ENCODE data around the gene RAP1GAP. TPM values are rescaled to one million over a fixed set of nuclear protein-coding genes. Genes with fewer than 3 reads are reported as not detected.
A peak's percentile ranks its signal among the peaks of the same experiment; 100 is the strongest.

The RAP1GAP gene
- total RNA-seq, 2 experiments from 2014 or later, result 0.12 to 0.29 TPM

DNA sequence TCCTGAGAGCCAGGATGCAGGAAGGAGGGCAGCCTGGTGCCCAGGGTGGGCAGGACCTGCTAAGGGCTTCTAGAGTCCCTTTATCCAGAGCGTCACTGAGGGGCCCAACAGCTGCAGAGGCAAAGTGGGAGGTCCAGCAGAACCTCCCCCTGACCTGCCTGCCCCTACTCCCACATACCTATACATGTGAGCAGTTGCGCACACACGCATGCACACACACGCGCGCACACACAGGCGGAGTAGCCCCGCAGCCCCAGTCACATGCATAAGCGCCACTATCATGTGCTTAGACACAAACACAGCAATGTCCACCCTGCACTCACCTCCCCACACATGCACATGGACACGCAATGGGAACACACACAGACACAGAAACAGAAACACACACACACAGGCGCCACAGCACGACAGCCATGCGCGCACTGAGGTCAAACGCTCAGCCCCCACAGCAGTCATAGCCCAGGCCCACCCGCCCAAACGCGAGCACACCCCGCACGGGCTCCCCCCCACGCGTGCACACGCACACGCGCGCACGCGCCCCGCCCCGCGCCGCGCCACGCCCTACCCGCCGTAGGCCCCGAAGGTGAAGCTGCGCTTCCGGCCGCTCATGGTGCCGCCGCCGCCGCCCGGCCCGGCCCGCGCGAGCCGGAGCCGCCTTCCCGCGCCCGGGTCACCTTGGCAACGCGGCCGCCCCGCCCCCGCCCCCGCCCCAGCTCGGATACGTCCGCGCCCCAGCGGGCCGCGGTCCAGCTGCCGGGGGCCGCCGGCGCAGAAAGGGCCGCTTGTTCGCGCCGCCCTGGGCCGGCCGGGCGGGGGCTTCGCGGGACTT is 17.7 kb downstream of the RAP1GAP start:
- ATAC-seq (peak; percentile 81), DNase-seq (no peak)
- peaks cover 9% of the 10 kb centered on the region for H3K4me1 Mint-ChIP-seq
- H3K4me3 Mint-ChIP-seq, result peak overlapping the region; percentile 79
- H3K9me3 Mint-ChIP-seq (ENCODE audit: low read depth), result no peaks in the 10 kb centered on the region
- CTCF ChIA-PET, result interaction anchor here (1.0 kb wide), 1 partner anchor 9 kb away, joined by 4 read pairs; no protein-coding TSS in a partner anchor
- H3K36me3 Mint-ChIP-seq, result no peaks in the 10 kb centered on the region
- no peak overlapping the region for H3K27ac Mint-ChIP-seq
- H3K27me3 Mint-ChIP-seq, result peaks cover 35% of the 10 kb centered on the region

DNA sequence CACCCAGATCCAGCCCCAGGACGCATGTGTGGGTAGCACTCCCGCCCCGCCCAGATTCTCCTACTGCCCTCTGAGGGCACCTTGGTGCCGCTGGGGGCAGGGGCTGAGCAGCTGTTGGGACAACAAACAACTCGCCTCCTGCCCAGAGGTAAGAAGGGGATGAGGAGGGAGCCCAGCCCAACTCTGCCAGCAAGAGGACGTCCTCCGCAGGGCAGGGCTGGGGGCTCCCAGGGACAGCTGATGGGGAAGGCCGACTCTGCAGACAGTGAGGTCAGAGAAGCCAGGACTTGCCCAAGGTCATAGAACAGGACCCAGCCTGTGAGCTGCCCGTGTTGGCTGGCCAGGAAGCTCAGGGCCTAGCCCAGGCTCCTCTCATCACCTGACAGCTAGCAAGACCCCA is 18.8 kb downstream of the RAP1GAP start:
- peaks cover 9% of the 10 kb centered on the region for H3K4me1 Mint-ChIP-seq

GRCh38 chr1:21649315-21649714 is 19.8 kb downstream of the RAP1GAP start:
- Mint-ChIP-seq H3K36me3 (no peaks in the 10 kb centered on the region), H3K4me3 (no peak overlapping the region), H3K27me3 (peaks cover 33% of the 10 kb centered on the region), H3K4me1 (peaks cover 9% of the 10 kb centered on the region), H3K9me3 (ENCODE audit: low read depth) (no peaks in the 10 kb centered on the region), H3K27ac (no peak overlapping the region)
- CTCF ChIA-PET, result interaction anchor here (1.2 kb wide), 1 partner anchor 10 kb away, joined by 4 read pairs; no protein-coding TSS in a partner anchor
- DNase-seq (no peak), ATAC-seq (no peak)

More for the DNA sequence above, 18.8 kb downstream of the RAP1GAP start:
- no peaks in the 10 kb centered on the region for H3K9me3 Mint-ChIP-seq (ENCODE audit: low read depth)
- no peak for DNase-seq
- no peak overlapping the region for H3K27ac Mint-ChIP-seq
- no peaks in the 10 kb centered on the region for H3K36me3 Mint-ChIP-seq
- H3K27me3 Mint-ChIP-seq, result peaks cover 35% of the 10 kb centered on the region
- no peak for ATAC-seq
- no peak overlapping the region for H3K4me3 Mint-ChIP-seq
- CTCF ChIA-PET, result no interaction called here

DNA sequence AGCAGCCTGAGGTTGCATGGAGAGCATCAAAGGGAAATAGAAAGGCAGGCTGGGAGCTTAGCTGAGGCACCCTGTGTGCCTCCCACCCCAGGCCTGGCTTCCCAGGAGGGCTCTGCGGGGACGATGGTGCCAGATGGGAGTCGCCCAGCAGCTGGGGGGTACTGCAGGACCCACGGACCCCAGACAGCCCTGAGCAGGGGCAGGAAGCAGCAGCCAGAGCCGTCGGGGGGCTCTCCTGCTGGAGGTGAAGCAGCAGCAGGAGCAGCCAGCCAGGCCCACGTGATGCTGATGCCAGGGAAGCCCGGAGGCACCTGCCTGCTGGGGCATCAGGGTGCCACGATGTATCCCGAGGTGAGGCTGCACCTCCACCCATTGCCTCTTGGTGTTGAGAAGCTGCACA is 20.4 kb downstream of the RAP1GAP start:
- Mint-ChIP-seq H3K27ac (no peak overlapping the region), H3K4me3 (no peak overlapping the region), H3K4me1 (peaks cover 9% of the 10 kb centered on the region), H3K27me3 (peaks cover 30% of the 10 kb centered on the region), H3K9me3 (ENCODE audit: low read depth) (no peaks in the 10 kb centered on the region), H3K36me3 (no peaks in the 10 kb centered on the region)
- ATAC-seq (no peak), DNase-seq (no peak)
- CTCF ChIA-PET, result interaction anchor here (1.2 kb wide), 1 partner anchor 10 kb away, joined by 4 read pairs; no protein-coding TSS in a partner anchor

- ATAC-seq, result no peak
- CTCF ChIA-PET, result interaction anchor here (1.9 kb wide), 1 partner anchor 10 kb away, joined by 7 read pairs; no protein-coding TSS in a partner anchor
- Mint-ChIP-seq H3K4me1 (peaks cover 9% of the 10 kb centered on the region), H3K4me3 (no peak overlapping the region), H3K36me3 (no peaks in the 10 kb centered on the region), H3K27me3 (peaks cover 32% of the 10 kb centered on the region), H3K9me3 (ENCODE audit: low read depth) (no peaks in the 10 kb centered on the region), H3K27ac (no peak overlapping the region)
- no peak for DNase-seq
Observed at GRCh38 chr1:21648352-21648730, 20.8 kb downstream of the RAP1GAP start.

- H3K27ac Mint-ChIP-seq, result no peak overlapping the region
- no peak overlapping the region for H3K4me3 Mint-ChIP-seq
- ATAC-seq (peak; percentile 22), DNase-seq (peak; percentile 66)
- H3K27me3 Mint-ChIP-seq, result peaks cover 26% of the 10 kb centered on the region
- H3K4me1 Mint-ChIP-seq, result peaks cover 9% of the 10 kb centered on the region
- CTCF ChIA-PET, result interaction anchor here (1.9 kb wide), 1 partner anchor 11 kb away, joined by 7 read pairs; no protein-coding TSS in a partner anchor
- no peaks in the 10 kb centered on the region for H3K36me3 Mint-ChIP-seq
- no peaks in the 10 kb centered on the region for H3K9me3 Mint-ChIP-seq (ENCODE audit: low read depth)
Observed at GRCh38 chr1:21647431-21648351, 21.5 kb downstream of the RAP1GAP start.

- DNase-seq, result no peak
- H3K4me1 Mint-ChIP-seq, result no peaks in the 10 kb centered on the region
- no peaks in the 10 kb centered on the region for H3K36me3 Mint-ChIP-seq
- ATAC-seq, result no peak
- no peak overlapping the region for H3K27ac Mint-ChIP-seq
- H3K9me3 Mint-ChIP-seq (ENCODE audit: low read depth), result no peaks in the 10 kb centered on the region
- CTCF ChIA-PET, result interaction anchor here (0.7 kb wide), 1 partner anchor 137 kb away, joined by 3 read pairs; no protein-coding TSS in a partner anchor
- no peak overlapping the region for H3K4me3 Mint-ChIP-seq
- peaks cover 11% of the 10 kb centered on the region for H3K27me3 Mint-ChIP-seq
Observed at GRCh38 chr1:21645550-21645949, 23.6 kb downstream of the RAP1GAP start.

DNA sequence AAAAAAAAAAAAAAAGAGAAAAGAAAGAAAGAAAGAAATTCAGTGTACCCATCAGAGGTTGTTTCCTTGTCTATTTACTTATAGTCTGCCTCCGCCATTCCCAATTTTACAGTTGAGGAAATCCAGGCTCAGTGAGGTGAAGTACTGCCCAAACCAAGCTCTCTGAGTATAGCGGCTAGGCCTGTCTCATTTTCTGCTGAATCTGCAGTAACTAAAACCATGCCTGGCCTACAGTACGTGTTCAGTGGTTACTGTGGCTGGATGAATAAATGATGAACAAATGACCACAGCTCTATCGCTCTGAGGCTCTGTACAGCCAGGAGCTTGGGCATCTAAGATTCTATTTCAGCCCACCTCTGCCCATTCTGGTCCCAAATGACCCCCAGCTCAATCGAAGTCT is 24.3 kb downstream of the RAP1GAP start:
- H3K27me3 Mint-ChIP-seq, result peaks cover 11% of the 10 kb centered on the region
- no peaks in the 10 kb centered on the region for H3K4me1 Mint-ChIP-seq
- H3K4me3 Mint-ChIP-seq, result no peak overlapping the region
- H3K36me3 Mint-ChIP-seq, result no peaks in the 10 kb centered on the region
- H3K27ac Mint-ChIP-seq, result no peak overlapping the region
- H3K9me3 Mint-ChIP-seq (ENCODE audit: low read depth), result no peaks in the 10 kb centered on the region
- DNase-seq (no peak), ATAC-seq (no peak)
- CTCF ChIA-PET, result no interaction called here

- Mint-ChIP-seq H3K9me3 (ENCODE audit: low read depth) (no peaks in the 10 kb centered on the region), H3K4me3 (no peak overlapping the region), H3K36me3 (no peaks in the 10 kb centered on the region), H3K27ac (no peak overlapping the region), H3K27me3 (peaks cover 11% of the 10 kb centered on the region), H3K4me1 (no peaks in the 10 kb centered on the region)
- DNase-seq (no peak), ATAC-seq (no peak)
- CTCF ChIA-PET, result no interaction called here
Observed at GRCh38 chr1:21644348-21644747, 24.8 kb downstream of the RAP1GAP start.

- H3K36me3 Mint-ChIP-seq, result no peaks in the 10 kb centered on the region
- no peak overlapping the region for H3K27ac Mint-ChIP-seq
- CTCF ChIA-PET, result no interaction called here
- H3K9me3 Mint-ChIP-seq (ENCODE audit: low read depth), result no peaks in the 10 kb centered on the region
- H3K4me3 Mint-ChIP-seq, result no peak overlapping the region
- ATAC-seq, result no peak
- H3K4me1 Mint-ChIP-seq, result peaks cover under 1% of the 10 kb centered on the region
- no peak for DNase-seq
- H3K27me3 Mint-ChIP-seq, result peaks cover 9% of the 10 kb centered on the region
Observed at GRCh38 chr1:21643624-21644023, 25.5 kb downstream of the RAP1GAP start.

- DNase-seq (no peak), ATAC-seq (no peak)
- H3K27me3 Mint-ChIP-seq, result peaks cover 6% of the 10 kb centered on the region
- no peaks in the 10 kb centered on the region for H3K36me3 Mint-ChIP-seq
- H3K4me1 Mint-ChIP-seq, result peaks cover 3% of the 10 kb centered on the region
- no peak overlapping the region for H3K27ac Mint-ChIP-seq
- H3K9me3 Mint-ChIP-seq (ENCODE audit: low read depth), result no peaks in the 10 kb centered on the region
- CTCF ChIA-PET, result no interaction called here
- no peak overlapping the region for H3K4me3 Mint-ChIP-seq
Observed at GRCh38 chr1:21641967-21642739, 27.0 kb downstream of the RAP1GAP start.

DNA sequence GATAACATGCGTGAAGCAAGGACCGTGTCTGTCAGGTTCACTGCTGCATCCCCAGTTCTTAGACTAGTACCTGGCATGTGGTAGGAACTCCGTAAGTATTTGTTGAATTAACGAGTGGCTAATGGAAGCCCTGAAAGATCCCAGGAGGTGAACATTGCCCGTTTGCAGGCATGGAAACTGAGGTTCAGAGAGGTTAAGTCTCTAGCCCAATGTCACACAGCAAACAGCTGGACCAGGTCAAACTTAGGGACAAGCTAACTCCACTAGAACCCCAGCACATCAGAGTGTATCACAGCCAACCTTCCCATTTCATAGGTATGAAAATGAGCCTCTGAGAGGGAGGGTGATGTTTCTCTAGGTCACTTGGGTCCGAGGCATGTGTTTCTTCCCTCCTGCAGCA is 27.6 kb downstream of the RAP1GAP start:
- Mint-ChIP-seq H3K27me3 (peaks cover 6% of the 10 kb centered on the region), H3K4me3 (no peak overlapping the region), H3K27ac (no peak overlapping the region), H3K4me1 (peaks cover 3% of the 10 kb centered on the region), H3K9me3 (ENCODE audit: low read depth) (no peaks in the 10 kb centered on the region), H3K36me3 (no peaks in the 10 kb centered on the region)
- CTCF ChIA-PET, result no interaction called here
- ATAC-seq (no peak), DNase-seq (no peak)

GRCh38 chr1:21641076-21641475 is 28.1 kb downstream of the RAP1GAP start:
- Mint-ChIP-seq H3K27ac (no peak overlapping the region), H3K36me3 (no peaks in the 10 kb centered on the region), H3K9me3 (ENCODE audit: low read depth) (no peaks in the 10 kb centered on the region), H3K4me1 (peaks cover 3% of the 10 kb centered on the region), H3K4me3 (no peak overlapping the region), H3K27me3 (peaks cover 6% of the 10 kb centered on the region)
- ATAC-seq (no peak), DNase-seq (no peak)
- CTCF ChIA-PET, result interaction anchor here (1.2 kb wide), 1 partner anchor 18 kb away, joined by 3 read pairs; no protein-coding TSS in a partner anchor
